NCI-H2227 (cell line): Measurements from ENCODE around the gene SEMA6D.

Source experiments
- DNase-seq: peaks from one replicate; lab custom pipeline; 2025; ENCODE audit not compliant: unreplicated experiment; lab: John Stamatoyannopoulos, UW

SEMA6D gene

GRCh38 chr15:47741907-47742306, 24.6 kb downstream of the SEMA6D start:
- no peak for DNase-seq

- no peak for DNase-seq
These were observed 25.0 kb downstream of the SEMA6D start for GRCh38 chr15:47742334-47742733.

GRCh38 chr15:47742742-47743141, 25.4 kb downstream of the SEMA6D start:
- no peak for DNase-seq

- no peak for DNase-seq
These were observed 26.1 kb downstream of the SEMA6D start for GRCh38 chr15:47743385-47743784.

GRCh38 chr15:47743886-47744285, 26.6 kb downstream of the SEMA6D start:
- no peak for DNase-seq

GRCh38 chr15:47744496-47744895, 27.2 kb downstream of the SEMA6D start:
- no peak for DNase-seq

- DNase-seq, result no peak
These were observed 27.7 kb downstream of the SEMA6D start for GRCh38 chr15:47744973-47745372.

GRCh38 chr15:47746516-47746915, 29.2 kb downstream of the SEMA6D start:
- no peak for DNase-seq

- DNase-seq, result no peak
These were observed 32.9 kb downstream of the SEMA6D start for GRCh38 chr15:47750030-47750739.

GRCh38 chr15:47750740-47751262, 33.5 kb downstream of the SEMA6D start:
- no peak for DNase-seq

GRCh38 chr15:47753591-47753990, 36.3 kb downstream of the SEMA6D start:
- no peak for DNase-seq

GRCh38 chr15:47754312-47754711, 37.0 kb downstream of the SEMA6D start:
- DNase-seq, result no peak

GRCh38 chr15:47755941-47756340, 38.6 kb downstream of the SEMA6D start:
- DNase-seq, result no peak

GRCh38 chr15:47756872-47757271, 39.6 kb downstream of the SEMA6D start:
- DNase-seq, result no peak

GRCh38 chr15:47757331-47757730, 40.0 kb downstream of the SEMA6D start:
- DNase-seq, result no peak

GRCh38 chr15:47762621-47763020, 45.3 kb downstream of the SEMA6D start:
- DNase-seq, result no peak

GRCh38 chr15:47764666-47765065, 47.4 kb downstream of the SEMA6D start:
- no peak for DNase-seq

- DNase-seq, result no peak
These were observed 49.1 kb downstream of the SEMA6D start for GRCh38 chr15:47766406-47766805.

- DNase-seq, result no peak
These were observed 49.7 kb downstream of the SEMA6D start for GRCh38 chr15:47767035-47767434.

GRCh38 chr15:47768735-47769134, 51.4 kb downstream of the SEMA6D start:
- DNase-seq, result no peak

GRCh38 chr15:47769166-47769565, 51.9 kb downstream of the SEMA6D start:
- no peak for DNase-seq

- DNase-seq, result no peak
These were observed 55.8 kb downstream of the SEMA6D start for GRCh38 chr15:47773143-47773542.

GRCh38 chr15:47778263-47778770, 61.0 kb downstream of the SEMA6D start:
- DNase-seq, result no peak
